GM19372 (cell line): Measurements from ENCODE around the gene FAM72B.
A peak's percentile ranks its signal among the peaks of the same experiment; 100 is the strongest.
"Not testable (repeated sequence)": the region's sequence is repeated elsewhere in the genome, so short reads cannot be mapped to it uniquely, and the experiment has no call there.

Source experiments
- ATAC-seq: cut with Tn5 transposase; IDR thresholded peaks from one replicate; pipeline ENCODE4 v1.9.1; 2021; ENCODE audit warnings: mild to moderate bottlenecking, low read depth, moderate library complexity; ENCODE audit not compliant: unreplicated experiment

Gene FAM72B

DNA sequence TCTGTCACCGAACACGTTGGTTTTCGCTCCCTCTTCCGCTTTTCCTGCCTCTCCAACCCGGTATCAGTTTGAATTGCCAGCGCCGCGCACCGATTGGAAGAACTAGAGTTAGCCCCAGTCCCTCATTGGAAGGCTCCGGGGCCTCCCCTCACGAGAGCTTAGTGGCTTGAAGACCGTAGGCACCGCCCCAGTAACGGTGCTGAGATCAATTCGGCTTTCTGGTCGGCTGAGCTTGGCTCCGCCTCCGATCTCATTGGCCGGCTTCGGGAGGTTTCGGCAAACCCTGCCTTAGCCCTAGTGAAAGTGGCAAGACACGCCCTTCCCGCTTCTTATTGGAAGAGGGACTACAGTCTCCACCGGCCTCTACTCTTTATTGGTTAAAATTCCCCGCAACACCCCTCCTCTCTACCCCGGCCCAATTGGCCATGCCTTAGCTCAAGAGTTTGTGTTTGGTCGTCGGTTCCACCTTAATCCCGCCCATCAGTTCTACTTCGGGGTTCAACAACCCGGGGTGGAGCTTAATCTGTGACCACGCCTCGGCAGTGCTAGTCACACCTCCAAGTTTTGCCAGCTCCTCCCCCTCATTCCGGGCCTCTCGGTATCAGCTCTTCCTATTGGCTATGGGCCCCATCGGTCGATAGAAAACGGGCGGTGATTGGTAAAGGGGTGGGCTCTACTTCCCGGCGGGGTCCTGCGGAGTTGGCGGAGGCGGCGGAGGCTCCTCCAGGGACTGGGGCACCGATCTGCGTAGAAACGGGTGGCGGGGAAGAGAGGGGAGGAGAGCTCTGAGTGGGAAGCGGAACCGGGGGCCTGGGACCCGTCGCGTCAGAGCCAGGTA lies at the start of gene FAM72B, which contains the start of gene SRGAP2C:
Gene FAM72B, minus strand, starts transcription at position 51 of the 838 bp plus-strand sequence. CDS start 851 bp downstream, outside the sequence.
Gene SRGAP2C, plus strand, starts transcription at position 686 of the 838 bp plus-strand sequence. CDS start 2,472 bp downstream, outside the sequence.
- peak; percentile 79 for ATAC-seq

DNA sequence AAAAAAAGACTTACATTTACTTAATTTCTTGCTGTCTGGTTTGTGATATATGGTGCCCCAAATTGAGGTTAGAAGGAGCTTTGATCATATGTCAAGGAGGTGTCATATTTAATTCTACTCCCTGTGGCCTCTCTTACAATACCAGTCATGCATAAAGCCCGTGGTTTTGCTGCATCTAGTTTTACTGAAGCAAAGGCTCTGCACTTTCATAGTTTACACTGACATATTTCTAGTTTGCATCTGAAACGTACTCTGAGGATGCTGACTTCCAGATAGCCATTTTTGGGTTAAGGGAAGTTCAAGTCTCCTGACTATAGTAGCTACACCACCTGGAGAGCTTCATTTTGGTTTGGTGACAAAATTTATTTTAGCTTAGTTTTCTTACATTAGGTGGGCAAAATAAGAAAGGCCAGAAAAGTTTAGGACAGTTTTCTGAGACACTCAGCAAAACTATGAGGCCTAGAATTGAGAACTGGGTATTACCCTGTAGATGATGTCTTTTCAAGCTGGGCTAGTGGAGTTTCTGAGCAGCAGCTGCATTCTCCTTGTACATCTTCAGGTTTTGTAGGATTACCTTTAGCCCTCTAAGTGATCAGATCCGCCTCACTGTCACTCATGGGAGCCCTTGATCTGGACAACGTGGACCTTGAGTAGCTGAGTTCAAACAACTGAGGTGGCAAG lies 48.4 kb upstream of the FAM72B start:
- ATAC-seq: not testable (repeated sequence)

DNA sequence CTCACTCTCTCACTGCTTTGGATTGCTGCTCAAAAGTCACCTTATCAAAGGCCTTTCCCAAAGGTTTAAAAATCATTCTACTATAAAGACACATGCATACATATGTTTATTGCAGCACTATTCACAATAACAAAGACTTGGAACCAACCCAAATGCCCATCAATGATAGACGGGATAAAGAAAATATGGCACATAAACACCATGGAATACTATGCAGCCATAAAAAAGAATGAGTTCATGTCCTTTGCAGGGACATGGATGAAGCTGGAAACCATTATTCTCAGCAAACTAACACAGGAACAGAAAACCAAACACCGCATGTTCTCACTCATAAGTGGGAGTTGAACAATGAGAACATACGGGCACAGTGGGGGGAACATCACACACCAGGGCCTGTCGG lies 46.5 kb upstream of the FAM72B start:
- not testable (repeated sequence) for ATAC-seq

DNA sequence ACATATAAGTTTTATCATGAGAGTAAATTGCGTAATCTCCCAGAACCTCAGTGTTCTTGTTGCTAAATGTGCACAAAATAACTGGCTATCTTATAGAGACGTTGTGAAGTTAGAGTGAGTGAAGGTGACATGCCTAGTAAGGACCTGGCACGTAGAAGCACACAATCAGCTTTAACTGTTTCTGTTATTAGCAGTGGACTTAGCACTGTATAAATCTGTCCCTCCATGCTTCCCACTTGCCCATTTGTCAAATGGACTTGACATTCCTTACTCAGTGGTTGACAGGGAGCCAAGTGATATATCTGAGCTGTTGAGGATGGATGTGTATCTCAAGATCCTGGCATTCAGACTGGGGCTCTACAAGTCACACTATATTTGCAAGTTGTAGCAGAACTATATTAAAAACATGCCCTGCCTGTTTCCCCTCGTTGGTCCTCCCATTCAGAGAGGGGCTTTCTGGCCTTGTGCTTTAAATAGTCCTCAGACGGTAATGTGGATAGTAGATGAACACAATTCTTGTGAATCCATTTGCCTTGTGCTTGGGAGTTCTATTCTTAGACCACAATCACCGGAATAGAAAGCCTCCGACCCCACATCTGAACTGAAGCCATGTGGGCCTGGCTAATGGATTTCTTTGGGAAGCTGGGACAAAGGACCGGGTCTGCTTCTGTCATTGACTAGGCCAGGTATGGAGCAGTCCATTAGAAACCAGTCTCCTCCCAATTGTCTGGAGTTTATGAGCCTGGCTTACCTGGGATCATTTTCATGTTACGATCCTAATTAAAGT lies 43.6 kb upstream of the FAM72B start:
- ATAC-seq: not testable (repeated sequence)

DNA sequence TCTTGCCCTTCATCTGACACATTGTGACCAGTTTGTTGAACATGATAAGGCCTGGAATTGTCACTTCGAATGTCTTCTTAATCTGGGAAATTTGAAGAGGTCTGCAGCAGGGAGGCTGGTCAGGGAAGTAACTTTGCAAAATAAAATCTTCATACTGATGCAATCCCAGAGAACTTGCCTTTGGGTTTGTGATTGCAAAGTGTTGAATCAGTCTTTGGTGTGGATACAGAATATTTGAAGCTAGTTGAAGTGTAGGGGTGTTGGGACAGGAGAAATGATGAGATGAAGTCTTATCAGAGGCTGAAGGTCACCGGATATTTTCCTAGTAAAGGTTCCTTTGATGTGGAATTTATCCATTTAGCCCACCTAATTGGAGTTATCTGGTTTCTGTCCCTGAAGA lies 42.8 kb upstream of the FAM72B start:
- ATAC-seq: not testable (repeated sequence)

DNA sequence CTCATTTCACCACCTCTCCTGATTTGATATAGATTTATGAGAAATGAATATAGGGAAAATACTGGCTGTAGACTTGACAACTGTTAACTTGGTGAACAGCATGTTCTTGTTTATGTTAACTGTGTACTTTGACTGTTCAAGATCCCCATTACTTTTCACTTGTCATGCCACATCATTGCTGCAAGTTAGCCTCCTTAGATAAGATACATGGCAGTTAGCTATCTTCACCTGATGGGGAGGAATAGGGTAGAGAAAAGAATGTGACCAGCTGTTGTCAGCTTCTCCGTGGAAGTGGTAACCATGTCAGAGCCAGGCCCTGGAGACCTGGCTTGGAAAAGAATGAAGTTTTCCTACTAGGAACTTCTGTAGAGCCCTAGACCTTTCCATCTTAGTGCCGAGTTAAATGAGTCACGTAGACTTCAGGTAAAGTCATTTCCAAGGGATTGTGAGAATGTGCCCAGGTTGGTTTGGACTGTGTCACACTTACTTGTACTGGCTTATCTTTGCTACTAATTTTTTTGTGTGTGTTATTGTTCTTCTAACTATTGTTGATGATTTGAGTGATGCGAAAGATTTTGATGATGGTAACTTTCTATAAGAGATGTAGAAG lies 42.3 kb upstream of the FAM72B start:
- ATAC-seq: not testable (repeated sequence)

DNA sequence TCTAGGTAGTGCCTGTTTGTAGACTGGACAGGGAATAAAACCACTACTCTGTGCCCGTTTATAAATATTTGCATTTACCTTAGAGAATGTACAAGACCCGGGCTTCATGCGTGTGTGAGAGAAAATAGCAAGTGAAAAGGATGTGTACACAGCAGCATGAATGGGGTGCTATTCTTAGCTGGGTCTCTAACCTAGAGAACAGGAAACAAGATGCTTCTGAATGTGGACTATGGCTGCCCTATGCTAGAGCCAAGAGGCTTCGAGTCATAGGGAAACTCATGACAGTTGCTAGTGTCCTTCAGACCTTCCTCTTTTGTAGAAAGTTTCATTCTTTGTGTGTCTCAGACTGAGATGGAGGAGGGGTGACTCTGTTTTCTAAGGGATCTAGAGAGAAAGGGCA lies 40.6 kb upstream of the FAM72B start:
- peak; percentile 98 for ATAC-seq

DNA sequence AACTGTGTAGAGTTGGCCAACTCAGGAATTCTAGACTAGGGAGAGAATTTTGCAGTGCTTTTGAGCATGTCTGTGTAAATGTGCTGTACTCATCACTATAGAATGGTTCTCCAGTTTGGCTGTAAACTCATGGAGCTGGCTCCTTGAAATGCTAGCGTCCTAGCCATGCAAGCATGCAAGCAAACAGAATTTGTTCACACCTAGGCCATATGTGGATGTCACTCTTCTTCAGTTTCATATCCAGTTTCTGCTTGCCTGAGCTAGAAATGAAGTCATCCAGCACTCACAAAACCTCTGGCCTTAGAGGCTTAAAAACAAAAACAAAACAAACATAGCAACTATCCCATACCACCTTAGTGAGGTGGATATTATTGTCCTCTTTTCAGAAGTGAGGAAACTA lies 37.6 kb upstream of the FAM72B start:
- ATAC-seq: peak; percentile 46

DNA sequence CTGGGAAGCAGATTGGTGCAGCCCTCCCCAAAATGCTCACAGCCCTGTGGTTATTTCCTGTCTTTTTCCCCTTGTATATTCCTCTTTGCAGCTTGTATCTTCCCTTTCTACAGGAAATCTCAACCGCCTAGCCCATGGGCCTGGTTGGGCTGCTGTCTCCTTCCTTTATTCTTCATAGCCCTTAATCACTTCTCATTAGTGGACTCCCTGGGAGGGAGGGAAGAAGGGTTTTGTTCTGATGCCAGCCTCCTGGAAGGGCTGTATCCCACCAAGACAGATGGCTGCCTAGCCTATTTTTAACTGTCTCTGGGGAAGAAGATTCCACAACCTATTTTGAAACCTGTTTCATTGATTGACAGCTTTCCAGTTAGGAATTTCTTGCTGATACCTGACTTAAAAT lies 32.5 kb upstream of the FAM72B start:
- ATAC-seq: not testable (repeated sequence)

DNA sequence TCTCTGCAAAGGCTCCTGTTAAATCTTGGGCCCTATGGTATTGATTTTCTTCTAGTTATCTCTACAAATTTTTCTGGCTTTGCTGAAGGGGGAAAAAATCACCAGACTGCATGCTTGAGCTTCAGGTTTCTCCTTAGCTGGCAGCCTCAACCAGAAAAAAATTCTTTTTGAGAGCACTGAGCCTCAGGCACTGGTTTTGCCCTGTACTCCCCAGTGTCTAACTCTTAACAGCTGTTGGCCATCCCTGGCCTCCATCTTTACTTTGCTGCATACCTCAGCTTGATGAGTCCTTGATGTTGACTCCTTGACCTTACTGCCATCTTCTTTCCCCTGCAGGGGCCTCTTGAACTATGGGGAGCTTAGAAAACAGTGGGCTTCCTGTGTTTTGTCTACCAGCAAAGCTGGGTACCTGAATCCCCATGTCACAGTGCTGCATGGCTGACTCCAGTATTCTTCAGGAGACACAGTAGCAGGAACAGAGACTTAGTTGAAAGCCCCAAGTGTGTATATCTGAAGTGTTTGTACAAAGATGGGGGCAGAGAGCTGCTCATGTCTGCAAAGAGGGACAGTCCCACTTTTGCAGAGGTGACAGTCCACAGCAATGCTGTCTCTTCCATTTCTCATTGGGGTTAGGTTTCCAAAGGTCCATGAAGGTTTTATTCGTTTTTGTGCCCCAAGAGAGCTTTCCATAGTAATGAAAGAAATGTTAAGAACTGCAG lies 31.7 kb upstream of the FAM72B start:
- not testable (repeated sequence) for ATAC-seq

DNA sequence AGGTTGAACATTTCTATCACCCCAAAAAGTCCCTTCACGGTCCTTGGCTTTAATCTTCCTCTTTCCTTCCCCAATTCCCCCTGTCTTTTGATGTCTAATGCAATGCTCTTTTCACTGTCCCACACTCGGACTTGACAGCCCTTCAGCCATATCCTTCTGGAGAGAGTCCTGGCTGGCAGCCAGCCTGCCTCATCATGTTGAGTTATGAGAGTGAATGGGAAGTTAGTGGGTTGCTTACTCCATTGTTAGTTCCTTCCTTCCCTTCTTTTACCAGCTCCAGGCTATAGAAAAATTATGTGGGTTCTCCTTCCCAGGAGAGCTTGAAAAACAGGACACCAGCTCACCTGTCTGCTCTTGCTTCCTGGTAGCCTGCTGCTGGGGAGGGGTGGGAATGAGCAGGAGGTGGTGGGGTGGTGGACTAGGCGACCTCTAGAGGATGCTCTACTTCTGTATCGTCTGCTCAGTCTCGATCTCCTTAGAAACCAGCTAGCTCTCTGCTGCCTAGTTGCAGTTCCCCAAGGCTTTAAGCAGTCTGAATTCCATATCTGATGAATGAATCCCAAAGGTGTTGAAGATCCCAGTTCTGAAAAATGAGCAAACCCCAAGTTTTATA lies 30.5 kb upstream of the FAM72B start:
- not testable (repeated sequence) for ATAC-seq

DNA sequence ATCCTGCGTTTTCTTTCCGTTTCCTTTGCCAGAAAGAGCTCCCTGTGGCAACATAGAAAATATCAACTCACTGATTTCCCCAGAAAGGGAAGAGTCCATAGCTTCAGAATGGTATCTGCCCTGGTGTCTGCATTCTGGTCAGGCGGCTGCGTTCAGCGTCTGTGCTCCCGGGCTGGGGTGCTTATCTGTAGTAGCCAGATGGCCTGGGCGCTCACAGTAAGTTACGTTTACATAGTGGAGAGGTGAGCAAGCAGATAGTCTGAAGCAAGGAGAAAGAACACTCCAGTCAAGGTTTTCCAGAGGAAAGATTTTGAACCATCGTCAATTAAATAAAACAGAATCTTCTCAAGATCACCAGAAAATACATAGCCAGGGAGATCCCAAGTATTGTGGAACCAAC lies 29.4 kb upstream of the FAM72B start:
- not testable (repeated sequence) for ATAC-seq

DNA sequence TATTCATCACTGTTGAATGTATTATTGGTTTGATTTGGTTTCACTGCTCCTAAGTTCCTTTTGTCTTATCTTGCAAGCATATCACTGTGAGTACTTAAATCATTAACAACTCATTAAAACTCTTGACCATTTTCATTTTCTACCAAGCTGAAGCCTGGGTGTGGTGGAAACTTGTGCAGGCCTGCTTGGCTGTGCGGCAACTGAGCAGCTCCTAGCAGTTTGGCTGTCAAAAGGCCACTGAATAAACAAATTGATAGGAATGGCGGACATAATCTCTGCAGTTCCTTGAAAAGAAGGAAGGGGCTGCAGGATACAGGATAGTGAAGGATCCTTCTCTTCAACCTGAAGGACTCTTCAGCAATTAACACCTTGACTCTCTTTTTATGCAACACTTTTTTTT lies 26.6 kb upstream of the FAM72B start:
- ATAC-seq: not testable (repeated sequence)

DNA sequence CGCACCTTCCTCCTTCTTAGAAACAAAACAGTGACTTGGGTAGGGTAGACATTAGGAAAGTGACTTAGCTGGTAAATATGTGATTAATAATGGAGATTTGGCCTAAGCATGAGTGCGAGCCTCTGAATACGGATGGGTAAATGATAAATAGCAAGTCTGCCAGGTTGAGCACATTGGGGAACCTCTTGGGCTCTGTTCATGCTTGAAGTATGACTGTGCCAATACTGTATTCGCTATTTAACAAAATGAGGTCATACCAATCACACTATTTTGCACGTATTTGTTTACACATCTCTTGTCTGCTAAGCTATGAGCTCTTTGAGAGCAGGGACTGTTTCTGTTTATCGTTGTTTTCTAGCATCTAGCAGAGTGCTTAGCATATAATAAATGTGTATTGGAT lies 24.2 kb upstream of the FAM72B start:
- not testable (repeated sequence) for ATAC-seq

DNA sequence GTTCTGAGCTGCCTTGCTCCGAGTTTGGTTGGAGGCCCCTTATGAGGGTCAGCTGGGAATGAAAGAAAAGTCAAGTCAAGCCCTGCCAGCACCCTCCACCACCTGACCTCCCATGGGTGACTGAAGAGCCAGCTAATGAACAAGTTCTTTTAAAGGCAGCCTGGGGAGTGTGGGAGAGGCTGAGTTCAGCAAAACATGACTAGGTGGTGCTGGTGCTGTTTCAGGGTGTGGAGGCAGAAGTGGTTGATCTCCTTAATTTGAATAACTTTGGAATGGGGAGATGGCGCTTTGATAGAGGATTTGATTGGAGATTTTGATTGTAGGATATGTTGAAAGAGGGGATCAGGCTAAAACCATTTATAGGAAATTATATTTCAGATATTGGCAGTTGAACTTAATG lies 23.2 kb upstream of the FAM72B start:
- not testable (repeated sequence) for ATAC-seq

DNA sequence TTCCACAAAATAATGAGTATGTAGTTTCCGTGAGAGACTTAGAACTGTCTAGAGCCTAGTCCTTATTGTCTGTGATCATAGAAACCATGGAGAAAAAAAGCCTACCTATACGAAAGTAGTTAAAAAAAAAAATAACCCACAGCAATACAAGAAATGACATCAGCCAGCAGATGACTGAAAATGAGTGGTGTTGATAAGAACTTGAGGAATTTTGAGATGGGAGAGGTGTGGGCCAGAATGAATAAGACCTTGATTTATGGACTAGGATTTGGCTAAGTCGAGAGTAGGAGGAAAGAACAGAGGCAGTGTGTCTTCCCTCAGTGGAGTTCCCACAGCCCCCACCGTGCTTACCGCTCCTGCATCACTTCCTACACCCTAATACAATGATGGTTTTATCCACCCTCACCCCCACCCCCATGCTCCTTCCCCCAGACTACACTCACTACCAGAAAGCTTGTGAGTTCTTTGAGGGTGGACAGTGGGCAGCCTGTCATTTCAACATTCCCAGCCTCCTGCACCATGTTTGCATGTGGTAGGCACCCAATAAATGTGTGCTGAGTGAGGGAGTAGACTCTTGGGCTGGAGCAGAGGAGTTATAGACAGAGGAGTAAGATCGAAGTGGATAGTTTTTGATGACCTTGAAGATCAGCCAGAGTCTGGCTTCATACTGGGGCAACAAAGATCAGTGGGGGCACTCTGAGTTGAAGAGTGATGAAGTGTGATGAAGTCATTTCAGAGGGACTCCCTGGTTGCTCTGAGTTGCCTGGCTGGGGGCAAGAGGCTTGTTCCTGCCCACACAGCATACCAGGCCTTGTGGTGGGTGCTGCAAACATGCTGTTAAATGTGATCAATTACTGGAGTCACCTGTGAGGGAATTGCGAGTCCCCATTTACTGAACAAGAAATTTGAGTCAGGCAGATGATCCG lies 21.9 kb upstream of the FAM72B start:
- ATAC-seq: not testable (repeated sequence)

DNA sequence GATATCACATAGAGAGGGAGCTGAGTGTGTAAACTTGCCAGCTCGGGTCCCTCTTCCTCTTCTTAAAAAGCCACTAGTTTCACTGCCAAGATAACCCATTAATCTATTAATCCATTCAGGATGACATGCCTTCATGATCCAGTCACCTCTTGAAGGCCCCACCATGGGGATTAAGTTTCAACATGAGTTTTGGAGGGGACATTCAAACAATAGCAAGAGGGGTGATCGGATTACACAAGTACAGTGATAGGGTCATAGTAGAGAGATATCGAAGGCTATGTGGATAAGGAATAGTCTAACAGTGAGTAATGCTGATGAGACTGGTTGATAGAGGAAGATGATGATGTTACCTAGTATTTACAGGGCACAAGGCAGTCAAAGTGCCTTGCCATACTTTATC lies 18.8 kb upstream of the FAM72B start:
- not testable (repeated sequence) for ATAC-seq
